Kasumi-1 (cell line): ENCODE measurements around the gene LMO2.
"Not testable (repeated sequence)": the region's sequence is repeated elsewhere in the genome, so short reads cannot be mapped to it uniquely, and the experiment has no call there.

ENCODE experiments used
- DNase-seq, 2 experiments: peaks; one replicate each; lab custom pipeline; 2025; lab: John Stamatoyannopoulos, UW

LMO2 gene

DNA sequence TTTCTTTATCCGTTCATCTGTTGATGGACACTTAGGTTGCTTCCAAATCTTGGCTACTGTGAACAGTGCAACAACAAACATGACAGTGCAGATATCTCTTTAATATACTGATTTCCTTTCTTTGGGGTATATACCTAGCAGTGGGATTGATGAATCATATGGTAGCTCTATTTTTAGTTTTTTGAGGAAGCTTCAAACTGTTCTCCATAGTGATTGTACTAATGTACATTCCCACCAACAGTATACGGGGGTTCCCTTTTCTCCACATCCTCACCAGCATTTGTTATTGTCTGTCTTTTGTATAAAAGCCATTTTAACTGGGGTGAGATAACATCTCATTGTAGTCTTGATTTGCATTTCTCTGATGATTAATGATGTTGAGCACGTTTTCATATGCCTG is 68.9 kb downstream of the LMO2 start:
- DNase-seq = not testable (repeated sequence)

DNA sequence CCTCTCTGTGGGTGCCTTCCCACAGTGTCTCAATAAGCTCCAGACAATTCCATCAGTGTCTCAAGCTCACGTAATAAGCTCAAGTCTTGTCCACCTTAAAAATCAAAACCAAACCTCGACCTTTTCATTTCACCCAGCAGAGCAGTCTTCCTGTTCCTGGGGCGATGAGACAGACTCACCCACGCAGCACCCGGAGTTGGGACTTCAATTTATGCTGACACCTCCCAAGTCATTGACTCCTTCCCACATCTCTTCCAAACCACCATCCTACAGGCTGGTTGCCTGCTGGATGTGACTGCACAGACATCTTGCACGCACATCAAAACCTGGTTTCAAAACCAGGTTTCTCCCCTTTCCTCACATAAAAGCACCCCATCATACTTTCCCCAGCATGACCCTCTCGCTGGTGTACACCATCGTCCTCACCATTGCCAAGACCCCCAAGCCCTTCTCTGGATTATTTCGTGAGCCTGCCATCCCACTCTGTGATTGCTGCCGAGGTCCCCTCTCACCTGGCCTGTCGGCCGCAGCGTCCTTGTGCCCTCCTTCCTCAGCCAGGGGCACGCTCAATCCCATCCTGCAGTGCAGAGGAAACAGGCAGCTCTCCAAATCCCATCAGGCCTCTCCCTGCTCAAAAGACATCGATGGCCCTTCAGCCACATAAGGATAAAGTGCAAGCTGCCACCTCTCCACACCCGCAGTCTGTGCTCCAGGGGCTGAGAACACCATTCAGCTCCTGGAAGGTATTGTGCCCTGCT is 72.4 kb downstream of the LMO2 start:
- no peak for DNase-seq
